GM12878 (cell line): ENCODE results near the gene CCDC57.

Experiments used
- CREB1 ChIP-seq: IDR thresholded peaks from 2 replicates; pipeline ENCODE4 v1.6.1; 2012; ENCODE audit warnings: low read depth, mild to moderate bottlenecking, inconsistent platforms
- DPF2 ChIP-seq: fragments of 450-650 bp; IDR thresholded peaks from 2 replicates; pipeline ENCODE4 v1.6.1; 2017; ENCODE audit warnings: mild to moderate bottlenecking
- ESRRA ChIP-seq: IDR thresholded peaks from 2 replicates; pipeline ENCODE4 v1.6.1; 2012; ENCODE audit warnings: mild to moderate bottlenecking, low read length, improper control_type of control experiment
- FOXM1 ChIP-seq: IDR thresholded peaks from 2 replicates; pipeline ENCODE4 v1.6.1; 2012; ENCODE audit warnings: low read depth, mild to moderate bottlenecking, inconsistent platforms, low read length, moderate library complexity
- GABPA ChIP-seq: IDR thresholded peaks from 2 replicates; pipeline ENCODE4 v1.6.1; 2014; ENCODE audit warnings: antibody characterized with exemption, low read depth, mild to moderate bottlenecking, inconsistent platforms
- PAX8 ChIP-seq: fragments of 450-650 bp; IDR thresholded peaks from 2 replicates; pipeline ENCODE4 v1.6.1; 2017; ENCODE audit warnings: mild to moderate bottlenecking, moderate library complexity
- POLR2A ChIP-seq: IDR thresholded peaks from 2 replicates; pipeline ENCODE4 v1.6.1; 2011; ENCODE audit warnings: low read depth, mild to moderate bottlenecking, low read length
- TAF1 ChIP-seq: IDR thresholded peaks from 2 replicates; pipeline ENCODE4 v1.6.1; 2011; ENCODE audit warnings: mild to moderate bottlenecking, low read depth, low read length, borderline replicate concordance
- TF ChIP-seq, protein P1 (sequence below): fragments of 450-650 bp; IDR thresholded peaks from 2 replicates; pipeline ENCODE4 v1.6.1; 2016; ENCODE audit warnings: mild to moderate bottlenecking
- TF ChIP-seq, protein P2 (sequence below), 3 experiments: IDR thresholded peaks in 2 of 3; conservative IDR thresholded peaks in 1 of 3; 2 replicates each; pipeline ENCODE4 v1.5.1; 2011; ENCODE audit warnings: low read depth in 3 of 3, low read length in 3 of 3, mild to moderate bottlenecking in 3 of 3, control low read depth in 2 of 3, moderate library complexity in 2 of 3, inconsistent platforms in 1 of 3, mixed read lengths in 1 of 3; ENCODE audit not compliant: control insufficient read depth in 2 of 3, insufficient read depth in 1 of 3; ENCODE audit errors: extremely low read depth in 1 of 3
- TF ChIP-seq, protein P3 (sequence below): fragments of 450-650 bp; IDR thresholded peaks from 2 replicates; pipeline ENCODE4 v1.6.1; 2017; ENCODE audit warnings: mild to moderate bottlenecking

DNA sequence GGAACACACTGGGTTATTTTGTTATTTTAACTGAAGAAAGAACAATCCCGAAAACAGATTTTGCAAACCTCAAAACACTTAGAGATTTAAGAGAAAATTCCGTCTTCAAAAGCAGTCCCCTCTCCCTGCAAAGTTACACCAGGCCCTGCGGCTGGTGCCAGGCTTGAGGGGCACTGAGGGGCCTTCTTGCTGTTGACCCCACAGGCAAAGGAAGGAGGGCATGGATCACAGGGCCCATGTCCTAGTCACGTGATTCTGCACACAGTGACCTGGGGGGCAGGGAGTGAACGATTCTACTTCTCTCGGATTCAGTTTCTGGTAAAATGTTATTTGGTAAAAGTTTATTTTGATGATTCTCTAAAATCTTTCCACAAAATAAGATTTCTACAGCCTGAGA, 59.3 kb downstream of the CCDC57 start:
- TF ChIP-seq ESRRA, result no peak
- TF ChIP-seq, protein P1, sequence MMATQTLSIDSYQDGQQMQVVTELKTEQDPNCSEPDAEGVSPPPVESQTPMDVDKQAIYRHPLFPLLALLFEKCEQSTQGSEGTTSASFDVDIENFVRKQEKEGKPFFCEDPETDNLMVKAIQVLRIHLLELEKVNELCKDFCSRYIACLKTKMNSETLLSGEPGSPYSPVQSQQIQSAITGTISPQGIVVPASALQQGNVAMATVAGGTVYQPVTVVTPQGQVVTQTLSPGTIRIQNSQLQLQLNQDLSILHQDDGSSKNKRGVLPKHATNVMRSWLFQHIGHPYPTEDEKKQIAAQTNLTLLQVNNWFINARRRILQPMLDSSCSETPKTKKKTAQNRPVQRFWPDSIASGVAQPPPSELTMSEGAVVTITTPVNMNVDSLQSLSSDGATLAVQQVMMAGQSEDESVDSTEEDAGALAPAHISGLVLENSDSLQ, result no peak
- no peak for TF ChIP-seq DPF2
- TF ChIP-seq, protein P2, sequence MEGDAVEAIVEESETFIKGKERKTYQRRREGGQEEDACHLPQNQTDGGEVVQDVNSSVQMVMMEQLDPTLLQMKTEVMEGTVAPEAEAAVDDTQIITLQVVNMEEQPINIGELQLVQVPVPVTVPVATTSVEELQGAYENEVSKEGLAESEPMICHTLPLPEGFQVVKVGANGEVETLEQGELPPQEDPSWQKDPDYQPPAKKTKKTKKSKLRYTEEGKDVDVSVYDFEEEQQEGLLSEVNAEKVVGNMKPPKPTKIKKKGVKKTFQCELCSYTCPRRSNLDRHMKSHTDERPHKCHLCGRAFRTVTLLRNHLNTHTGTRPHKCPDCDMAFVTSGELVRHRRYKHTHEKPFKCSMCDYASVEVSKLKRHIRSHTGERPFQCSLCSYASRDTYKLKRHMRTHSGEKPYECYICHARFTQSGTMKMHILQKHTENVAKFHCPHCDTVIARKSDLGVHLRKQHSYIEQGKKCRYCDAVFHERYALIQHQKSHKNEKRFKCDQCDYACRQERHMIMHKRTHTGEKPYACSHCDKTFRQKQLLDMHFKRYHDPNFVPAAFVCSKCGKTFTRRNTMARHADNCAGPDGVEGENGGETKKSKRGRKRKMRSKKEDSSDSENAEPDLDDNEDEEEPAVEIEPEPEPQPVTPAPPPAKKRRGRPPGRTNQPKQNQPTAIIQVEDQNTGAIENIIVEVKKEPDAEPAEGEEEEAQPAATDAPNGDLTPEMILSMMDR (IDR thresholded peaks at IDR 0.05 in 2 of 3, conservative IDR thresholded peaks at IDR 0.05 in 1 of 3; ENCODE audit: control insufficient read depth in 2 of 3, extremely low read depth in 1 of 3, insufficient read depth in 1 of 3, low read depth in 3 of 3, low read length in 3 of 3), result no peak
- TF ChIP-seq PAX8, result no peak
- no peak for TF ChIP-seq FOXM1
- TF ChIP-seq TAF1, result no peak
- TF ChIP-seq GABPA, result no peak
- TF ChIP-seq, protein P3, sequence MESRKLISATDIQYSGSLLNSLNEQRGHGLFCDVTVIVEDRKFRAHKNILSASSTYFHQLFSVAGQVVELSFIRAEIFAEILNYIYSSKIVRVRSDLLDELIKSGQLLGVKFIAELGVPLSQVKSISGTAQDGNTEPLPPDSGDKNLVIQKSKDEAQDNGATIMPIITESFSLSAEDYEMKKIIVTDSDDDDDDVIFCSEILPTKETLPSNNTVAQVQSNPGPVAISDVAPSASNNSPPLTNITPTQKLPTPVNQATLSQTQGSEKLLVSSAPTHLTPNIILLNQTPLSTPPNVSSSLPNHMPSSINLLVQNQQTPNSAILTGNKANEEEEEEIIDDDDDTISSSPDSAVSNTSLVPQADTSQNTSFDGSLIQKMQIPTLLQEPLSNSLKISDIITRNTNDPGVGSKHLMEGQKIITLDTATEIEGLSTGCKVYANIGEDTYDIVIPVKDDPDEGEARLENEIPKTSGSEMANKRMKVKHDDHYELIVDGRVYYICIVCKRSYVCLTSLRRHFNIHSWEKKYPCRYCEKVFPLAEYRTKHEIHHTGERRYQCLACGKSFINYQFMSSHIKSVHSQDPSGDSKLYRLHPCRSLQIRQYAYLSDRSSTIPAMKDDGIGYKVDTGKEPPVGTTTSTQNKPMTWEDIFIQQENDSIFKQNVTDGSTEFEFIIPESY, result no peak
- no peak for TF ChIP-seq POLR2A
- TF ChIP-seq CREB1, result no peak
